Transverse colon (tissue), 4 donors: ENCODE results near the gene PLA1A.

Experiments used
- EP300 ChIP-seq: sonication (generic); formaldehyde crosslinking; IDR thresholded peaks from one replicate; pipeline ENCODE4 v1.6.1; 2017; ENCODE audit warnings: antibody characterized with exemption, low read depth
- POLR2A ChIP-seq: fragments of 450-650 bp; IDR thresholded peaks from one replicate; pipeline ENCODE4 v1.6.1; 2016; ENCODE audit warnings: antibody characterized with exemption, mild to moderate bottlenecking, moderate library complexity
- POLR2AphosphoS5 ChIP-seq, 3 donors: sonication (generic); formaldehyde crosslinking; IDR thresholded peaks; one replicate each; pipeline ENCODE4 v1.6.1; 2016; ENCODE audit warnings: antibody characterized with exemption in 3 of 3
- TF ChIP-seq, protein P1 (sequence below), 5 experiments: fragments of 200-600 bp in 3 of 5; fragments of 450-650 bp in 2 of 5; sonication (generic) in 3 of 5; IDR thresholded peaks; 1 replicate in 2 of 5; 2 replicates in 3 of 5; pipeline ENCODE4 v1.5.1; 2016 to 2017; ENCODE audit warnings: antibody characterized with exemption in 5 of 5, inconsistent platforms in 3 of 5, mild to moderate bottlenecking in 2 of 5, moderate library complexity in 1 of 5

- TF ChIP-seq POLR2A (no peak), POLR2AphosphoS5 (IDR thresholded peaks at IDR 0.05) (no peak), EP300 (no peak)
- TF ChIP-seq, protein P1, sequence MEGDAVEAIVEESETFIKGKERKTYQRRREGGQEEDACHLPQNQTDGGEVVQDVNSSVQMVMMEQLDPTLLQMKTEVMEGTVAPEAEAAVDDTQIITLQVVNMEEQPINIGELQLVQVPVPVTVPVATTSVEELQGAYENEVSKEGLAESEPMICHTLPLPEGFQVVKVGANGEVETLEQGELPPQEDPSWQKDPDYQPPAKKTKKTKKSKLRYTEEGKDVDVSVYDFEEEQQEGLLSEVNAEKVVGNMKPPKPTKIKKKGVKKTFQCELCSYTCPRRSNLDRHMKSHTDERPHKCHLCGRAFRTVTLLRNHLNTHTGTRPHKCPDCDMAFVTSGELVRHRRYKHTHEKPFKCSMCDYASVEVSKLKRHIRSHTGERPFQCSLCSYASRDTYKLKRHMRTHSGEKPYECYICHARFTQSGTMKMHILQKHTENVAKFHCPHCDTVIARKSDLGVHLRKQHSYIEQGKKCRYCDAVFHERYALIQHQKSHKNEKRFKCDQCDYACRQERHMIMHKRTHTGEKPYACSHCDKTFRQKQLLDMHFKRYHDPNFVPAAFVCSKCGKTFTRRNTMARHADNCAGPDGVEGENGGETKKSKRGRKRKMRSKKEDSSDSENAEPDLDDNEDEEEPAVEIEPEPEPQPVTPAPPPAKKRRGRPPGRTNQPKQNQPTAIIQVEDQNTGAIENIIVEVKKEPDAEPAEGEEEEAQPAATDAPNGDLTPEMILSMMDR (IDR thresholded peaks at IDR 0.05) = no peak
Measured at GRCh38 chr3:119645813-119646212, 48.1 kb downstream of the PLA1A start.
